Astrocyte of the cerebellum (primary cell): Measurements from ENCODE around the gene SUPT5H.

Source experiments
- DNase-seq: peaks from one replicate; pipeline ENCODE4 v3.0.0-alpha.2; 2011; ENCODE audit warnings: low read depth
- H3K4me3 ChIP-seq: 2 replicates; pipeline ENCODE4 v1.5.1; 2011; ENCODE audit warnings: mild to moderate bottlenecking, low read depth, low read length, moderate library complexity
- CTCF ChIP-seq: IDR thresholded peaks from 2 replicates; pipeline ENCODE4 v1.5.1; 2012; ENCODE audit warnings: low read length, low read depth, moderate library complexity, mild to moderate bottlenecking; ENCODE audit errors: missing control alignments
- in situ Hi-C: cut with HindIII; loops from 2 replicates; pipeline ENCODE4 v1.10.0; 2017; ENCODE audit warnings: low sequenced_read_pairs

Gene SUPT5H

GRCh38 chr19:39518975-39519374 lies 73.6 kb downstream of the SUPT5H start:
- no peak for TF ChIP-seq CTCF

GRCh38 chr19:39520541-39521484 lies 75.4 kb downstream of the SUPT5H start:
- no peak for TF ChIP-seq CTCF
- DNase-seq: no peak
- no peak overlapping the region for H3K4me3 ChIP-seq
- in situ Hi-C loops: no loop called here

More at GRCh38 chr19:39518975-39519374, 73.6 kb downstream of the SUPT5H start:
- in situ Hi-C loops: no loop called here
- no peak for DNase-seq
- no peak overlapping the region for H3K4me3 ChIP-seq

- no peak overlapping the region for H3K4me3 ChIP-seq
- DNase-seq: no peak
- no peak for TF ChIP-seq CTCF
- in situ Hi-C loops: no loop called here
These were observed 79.1 kb downstream of the SUPT5H start for GRCh38 chr19:39524495-39524894.

- no peak for DNase-seq
- in situ Hi-C loops: no loop called here
- no peak for TF ChIP-seq CTCF
- no peak overlapping the region for H3K4me3 ChIP-seq
These were observed 79.8 kb downstream of the SUPT5H start for GRCh38 chr19:39525205-39525604.
